NB4 (cell line): ENCODE data around the gene M1AP.

Source experiments
- DNase-seq: peaks from one replicate; pipeline ENCODE4 v3.0.0; 2010; ENCODE audit warnings: low read depth
- H3K4me3 ChIP-seq: one replicate; pipeline ENCODE4 v1.5.1; 2011; ENCODE audit warnings: mild to moderate bottlenecking, low read depth, low read length, moderate library complexity
- CTCF ChIP-seq: IDR thresholded peaks from one replicate; pipeline ENCODE4 v1.5.1; 2012; ENCODE audit warnings: low read depth, low read length
- MAX ChIP-seq: IDR thresholded peaks from 2 replicates; pipeline ENCODE4 v1.6.1; 2011; ENCODE audit warnings: low read depth, low read length
- MYC ChIP-seq: IDR thresholded peaks from 2 replicates; pipeline ENCODE4 v1.6.1; 2011; ENCODE audit warnings: low read depth, low read length
- POLR2A ChIP-seq: IDR thresholded peaks from 2 replicates; pipeline ENCODE4 v1.6.1; 2011; ENCODE audit warnings: mild to moderate bottlenecking; ENCODE audit not compliant: insufficient read length; ENCODE audit errors: extremely low read depth

Gene M1AP

GRCh38 chr2:74531666-74532065, 116.5 kb downstream of the M1AP start:
- TF ChIP-seq POLR2A (no peak), MAX (no peak), CTCF (no peak), MYC (no peak)
- H3K4me3 ChIP-seq: no peak overlapping the region
- no peak for DNase-seq

GRCh38 chr2:74530239-74531187, 117.6 kb downstream of the M1AP start:
- TF ChIP-seq CTCF (no peak), MAX (peak; percentile 33; the same call in 1 of the 2 replicates), POLR2A (no peak), MYC (peak; percentile 25; the same call in 1 of the 2 replicates)
- DNase-seq: peak; percentile 70
- peak overlapping the region; percentile 99 for H3K4me3 ChIP-seq

- DNase-seq: peak; percentile 100
- peak within 1 kb of the TSS; percentile 99 for H3K4me3 ChIP-seq
Observed at GRCh38 chr2:74529357-74530238, 118.5 kb downstream of the M1AP start, which contains the start of the genes AUP1 and HTRA2. Gene AUP1 (minus strand): TSS chr2:74529706. CDS start chr2:74529629, 77 bp downstream. Gene HTRA2 (plus strand): TSS chr2:74529933. CDS start chr2:74530007, 74 bp downstream.

GRCh38 chr2:74528600-74529356, 119.4 kb downstream of the M1AP start:
- H3K4me3 ChIP-seq: peak overlapping the region; percentile 99
- TF ChIP-seq MAX: peak; percentile 55; the same call in 1 of the 2 replicates
- no peak for TF ChIP-seq POLR2A
- DNase-seq: no peak

More at GRCh38 chr2:74529357-74530238, 118.5 kb downstream of the M1AP start, which contains the start of the genes AUP1 and HTRA2:
- peak; percentile 83 for TF ChIP-seq POLR2A
- peak; percentile 87 for TF ChIP-seq MYC
- no peak for TF ChIP-seq CTCF
- TF ChIP-seq MAX: peak; percentile 34; the same call in 1 of the 2 replicates

GRCh38 chr2:74527741-74528140, 120.4 kb downstream of the M1AP start:
- DNase-seq: no peak
- H3K4me3 ChIP-seq: peak overlapping the region; percentile 99
- no peak for TF ChIP-seq MAX
- TF ChIP-seq CTCF: no peak
- no peak for TF ChIP-seq POLR2A
- no peak for TF ChIP-seq MYC
